Measurements from ENCODE around the gene ASTN2.

DNA sequence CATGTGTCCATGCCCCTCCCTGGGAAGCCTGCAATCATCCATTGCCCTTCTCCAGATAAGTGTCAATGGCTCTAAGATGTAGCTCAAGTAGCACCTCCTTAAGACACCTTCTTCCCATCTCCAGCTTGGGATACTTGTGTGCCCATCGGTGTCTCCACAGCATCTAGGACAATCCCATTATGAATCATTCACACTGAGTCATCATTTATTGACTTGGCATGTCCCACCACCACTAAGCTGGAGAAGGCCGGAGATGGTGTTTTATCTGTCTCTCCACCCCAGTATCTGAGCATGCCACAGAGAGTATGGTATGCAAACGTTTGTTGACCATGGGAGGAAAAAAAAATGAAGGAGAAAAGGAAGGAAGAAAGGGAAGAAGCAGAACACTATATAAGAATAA is 385.5 kb downstream of the ASTN2 start:
- TF ChIP-seq CTCF (IDR thresholded peaks at IDR 0.05; ENCODE audit: low read length) (no peak), EZH2 (IDR thresholded peaks at IDR 0.05; ENCODE audit: borderline replicate concordance, low read length) (no peak)

Data from OCI-LY1 (cell line).